ENCODE measurements around the gene CSRP3. TPM values are rescaled to one million over a fixed set of nuclear protein-coding genes. Genes with fewer than 3 reads are reported as not detected.

The CSRP3 gene
- total and polyA plus RNA-seq, 2 donors (not counting 3 experiments of a cell fraction or from before 2014, with no cell fraction given) = not detected

- CTCF ChIA-PET = interaction anchor here (1.6 kb wide), 1 partner anchor 19 kb away, joined by 3 read pairs; no protein-coding TSS in a partner anchor
- Histone ChIP-seq H3K36me3 (ENCODE audit: control insufficient read depth in 2 of 2, extremely low read depth in 1 of 2, insufficient read depth in 2 of 2, low read length in 2 of 2) (no peaks in the 10 kb centered on the region), H4K20me1 (replicated peaks; ENCODE audit: control insufficient read depth, extremely low read depth, insufficient read depth, low read length) (no peaks in the 10 kb centered on the region), H3K27ac (ENCODE audit: insufficient read depth, low read depth, low read length) (no peak overlapping the region), H3K9me1 (replicated peaks; ENCODE audit: control insufficient read depth, extremely low read depth, insufficient read depth, low read length) (no peaks in the 10 kb centered on the region), H3K4me1 (ENCODE audit: control insufficient read depth, extremely low read depth, insufficient read depth, low read length) (no peaks in the 10 kb centered on the region), H3K4me2 (ENCODE audit: insufficient read depth, low read length) (no peak overlapping the region), H2AFZ (ENCODE audit: low read depth, low read length) (no peak overlapping the region), H3K79me2 (ENCODE audit: control insufficient read depth, insufficient read depth, low read length) (no peaks in the 10 kb centered on the region), H3K27me3 (ENCODE audit: control insufficient read depth in 2 of 2, insufficient read depth in 2 of 2, low read length in 2 of 2) (peaks cover 11 to 21% of the 10 kb centered on the region in 2 experiments), H3K9me3 (replicated peaks; ENCODE audit: control insufficient read depth, insufficient read depth, low read length) (no peaks in the 10 kb centered on the region), H3K4me3 (replicated peaks in 1 of 3; ENCODE audit: insufficient read depth in 1 of 3, low read depth in 1 of 3, low read length in 3 of 3) (no peak overlapping the region), H3K9ac (replicated peaks; ENCODE audit: extremely low read depth, insufficient read depth, low read length) (no peak overlapping the region)
- no TSS peak for BruUV-seq (replicated peaks)
- TF ChIP-seq GATA2 (IDR thresholded peaks at IDR 0.05; ENCODE audit: insufficient read depth, insufficient read length, low read depth, low read length) = no peak
- FAIRE-seq (no peak), DNase-seq (ENCODE audit: low read depth, low spot score) (no peak)
- POLR2A ChIA-PET = no interaction called here
- dilution Hi-C loops (cut with MboI; ENCODE audit: extremely low pct_ligation_motif_present, low sequenced_read_pairs) = no loop called here
- intact Hi-C loops (cut with micrococcal nuclease) = no loop called here
These were observed 6.4 kb upstream of the CSRP3 start for GRCh38 chr11:19208181-19208580.

- Histone ChIP-seq H2AFZ (ENCODE audit: low read depth, low read length) (no peak overlapping the region), H3K9me1 (replicated peaks; ENCODE audit: control insufficient read depth, extremely low read depth, insufficient read depth, low read length) (no peaks in the 10 kb centered on the region), H3K9me3 (replicated peaks; ENCODE audit: control insufficient read depth, insufficient read depth, low read length) (no peaks in the 10 kb centered on the region), H3K27ac (ENCODE audit: insufficient read depth, low read depth, low read length) (no peak overlapping the region), H3K4me3 (replicated peaks in 1 of 3; ENCODE audit: insufficient read depth in 1 of 3, low read depth in 1 of 3, low read length in 3 of 3) (no peak overlapping the region), H3K36me3 (ENCODE audit: control insufficient read depth in 2 of 2, extremely low read depth in 1 of 2, insufficient read depth in 2 of 2, low read length in 2 of 2) (no peaks in the 10 kb centered on the region), H3K27me3 (ENCODE audit: control insufficient read depth in 2 of 2, insufficient read depth in 2 of 2, low read length in 2 of 2) (peaks cover 11 to 19% of the 10 kb centered on the region in 2 experiments), H3K4me2 (ENCODE audit: insufficient read depth, low read length) (no peak overlapping the region), H3K9ac (replicated peaks; ENCODE audit: extremely low read depth, insufficient read depth, low read length) (no peak overlapping the region), H3K4me1 (ENCODE audit: control insufficient read depth, extremely low read depth, insufficient read depth, low read length) (peaks cover 8% of the 10 kb centered on the region), H4K20me1 (replicated peaks; ENCODE audit: control insufficient read depth, extremely low read depth, insufficient read depth, low read length) (no peaks in the 10 kb centered on the region), H3K79me2 (ENCODE audit: control insufficient read depth, insufficient read depth, low read length) (no peaks in the 10 kb centered on the region)
- no peak for FAIRE-seq
- BruUV-seq (replicated peaks) = no TSS peak
- CTCF ChIA-PET = no interaction called here
- POLR2A ChIA-PET = no interaction called here
- TF ChIP-seq EZH2 (IDR thresholded peaks at IDR 0.05; ENCODE audit: borderline replicate concordance, low read depth, low read length, severe bottlenecking) (no peak), JUN (IDR thresholded peaks at IDR 0.05; ENCODE audit: borderline replicate concordance, insufficient read depth, insufficient read length, low read depth) (no peak), MYC (IDR thresholded peaks at IDR 0.05; ENCODE audit: low read depth, low read length) (no peak), POLR2AphosphoS5 (IDR thresholded peaks at IDR 0.05; ENCODE audit: insufficient read depth, low read depth, low read length) (no peak), POLR2A (IDR thresholded peaks at IDR 0.05; ENCODE audit: low read depth, low read length) (no peak), FOS (IDR thresholded peaks at IDR 0.05; ENCODE audit: borderline replicate concordance, insufficient read depth, low read length) (no peak)
- TF ChIP-seq, protein P1, sequence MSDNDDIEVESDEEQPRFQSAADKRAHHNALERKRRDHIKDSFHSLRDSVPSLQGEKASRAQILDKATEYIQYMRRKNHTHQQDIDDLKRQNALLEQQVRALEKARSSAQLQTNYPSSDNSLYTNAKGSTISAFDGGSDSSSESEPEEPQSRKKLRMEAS (IDR thresholded peaks at IDR 0.05; ENCODE audit: insufficient read depth, insufficient read length) = no peak
- dilution Hi-C loops (cut with MboI; ENCODE audit: extremely low pct_ligation_motif_present, low sequenced_read_pairs) (no loop called here), intact Hi-C loops (cut with micrococcal nuclease) (no loop called here)
- no peak for DNase-seq (ENCODE audit: low read depth, low spot score)
These were observed 3.1 kb upstream of the CSRP3 start for GRCh38 chr11:19204836-19205235.

Measured in endothelial cell of umbilical vein (primary cell).